GM19238 (cell line): ENCODE results near the gene WAPL.
"Not testable (repeated sequence)": the region's sequence is repeated elsewhere in the genome, so short reads cannot be mapped to it uniquely, and the experiment has no call there.

Experiments
- DNase-seq: peaks from one replicate; pipeline ENCODE4 v3.0.0; 2011; ENCODE audit warnings: low spot score; ENCODE audit not compliant: insufficient read length

The WAPL gene, protein sequence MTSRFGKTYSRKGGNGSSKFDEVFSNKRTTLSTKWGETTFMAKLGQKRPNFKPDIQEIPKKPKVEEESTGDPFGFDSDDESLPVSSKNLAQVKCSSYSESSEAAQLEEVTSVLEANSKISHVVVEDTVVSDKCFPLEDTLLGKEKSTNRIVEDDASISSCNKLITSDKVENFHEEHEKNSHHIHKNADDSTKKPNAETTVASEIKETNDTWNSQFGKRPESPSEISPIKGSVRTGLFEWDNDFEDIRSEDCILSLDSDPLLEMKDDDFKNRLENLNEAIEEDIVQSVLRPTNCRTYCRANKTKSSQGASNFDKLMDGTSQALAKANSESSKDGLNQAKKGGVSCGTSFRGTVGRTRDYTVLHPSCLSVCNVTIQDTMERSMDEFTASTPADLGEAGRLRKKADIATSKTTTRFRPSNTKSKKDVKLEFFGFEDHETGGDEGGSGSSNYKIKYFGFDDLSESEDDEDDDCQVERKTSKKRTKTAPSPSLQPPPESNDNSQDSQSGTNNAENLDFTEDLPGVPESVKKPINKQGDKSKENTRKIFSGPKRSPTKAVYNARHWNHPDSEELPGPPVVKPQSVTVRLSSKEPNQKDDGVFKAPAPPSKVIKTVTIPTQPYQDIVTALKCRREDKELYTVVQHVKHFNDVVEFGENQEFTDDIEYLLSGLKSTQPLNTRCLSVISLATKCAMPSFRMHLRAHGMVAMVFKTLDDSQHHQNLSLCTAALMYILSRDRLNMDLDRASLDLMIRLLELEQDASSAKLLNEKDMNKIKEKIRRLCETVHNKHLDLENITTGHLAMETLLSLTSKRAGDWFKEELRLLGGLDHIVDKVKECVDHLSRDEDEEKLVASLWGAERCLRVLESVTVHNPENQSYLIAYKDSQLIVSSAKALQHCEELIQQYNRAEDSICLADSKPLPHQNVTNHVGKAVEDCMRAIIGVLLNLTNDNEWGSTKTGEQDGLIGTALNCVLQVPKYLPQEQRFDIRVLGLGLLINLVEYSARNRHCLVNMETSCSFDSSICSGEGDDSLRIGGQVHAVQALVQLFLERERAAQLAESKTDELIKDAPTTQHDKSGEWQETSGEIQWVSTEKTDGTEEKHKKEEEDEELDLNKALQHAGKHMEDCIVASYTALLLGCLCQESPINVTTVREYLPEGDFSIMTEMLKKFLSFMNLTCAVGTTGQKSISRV (N-terminal part only)

DNA sequence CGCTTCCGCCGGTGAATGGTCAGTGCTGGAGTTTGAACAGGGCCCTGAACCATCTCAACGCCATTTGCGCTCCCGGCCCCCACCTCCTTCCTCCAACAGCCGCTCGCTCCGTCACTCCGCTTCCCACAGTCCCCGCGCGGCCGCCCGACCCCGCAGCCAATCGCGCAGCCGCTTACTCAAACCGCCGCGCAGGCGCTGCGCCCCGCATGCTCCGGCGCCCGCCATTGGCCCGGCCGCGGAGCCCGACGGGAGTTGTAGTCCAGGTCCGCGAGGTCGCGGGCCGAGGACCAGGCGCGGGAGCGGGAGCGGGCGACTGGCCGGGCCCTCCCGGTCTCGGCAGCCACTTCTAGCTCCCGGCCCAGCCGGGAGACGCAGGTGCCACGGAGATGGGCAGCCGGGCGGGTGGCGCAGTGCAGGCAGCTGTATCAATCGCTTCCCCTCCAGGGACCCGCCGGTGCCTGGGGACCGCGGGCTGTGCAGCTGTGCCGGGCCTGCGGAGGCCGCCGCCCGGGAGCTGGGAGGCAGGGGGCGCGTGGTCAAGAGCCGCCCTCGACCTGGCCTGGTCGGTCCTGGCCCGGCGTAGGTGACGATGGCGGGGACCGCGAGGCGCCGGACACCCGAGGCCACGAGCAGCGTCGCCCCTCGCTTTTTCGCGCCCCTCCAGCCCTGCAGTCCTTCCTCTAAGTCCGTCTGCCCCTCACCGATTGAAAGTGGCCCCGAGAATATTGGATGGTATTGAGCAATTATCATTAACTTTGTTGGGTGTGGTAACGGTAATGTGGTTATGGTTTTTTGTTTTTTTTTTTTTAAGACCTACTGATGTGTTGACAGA is at the start of gene WAPL:
Gene WAPL, minus strand, starts transcription at position 115 of the 832 bp plus-strand sequence. CDS start 3,723 bp downstream, outside the sequence.
- DNase-seq: peak; percentile 97

DNA sequence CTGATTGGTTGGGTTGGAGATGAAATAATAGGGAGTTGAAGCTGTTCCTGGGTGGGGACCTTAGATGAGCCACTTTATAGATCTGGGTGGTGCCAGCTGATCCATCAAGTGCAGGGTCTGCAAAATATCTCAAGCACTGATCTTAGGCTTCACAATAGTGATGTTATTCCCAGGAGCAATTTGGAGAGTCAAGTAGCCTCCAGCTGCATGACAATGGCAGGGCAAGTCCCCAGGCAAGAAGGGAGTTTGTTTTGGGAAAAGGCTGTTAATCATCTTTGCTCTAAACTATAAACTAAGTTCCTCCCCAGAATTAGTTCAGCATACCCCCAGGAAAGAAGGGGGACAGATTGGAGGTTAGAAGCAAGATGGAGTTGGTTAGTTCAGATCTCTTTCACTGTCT is 47.7 kb upstream of the WAPL start:
- no peak for DNase-seq

DNA sequence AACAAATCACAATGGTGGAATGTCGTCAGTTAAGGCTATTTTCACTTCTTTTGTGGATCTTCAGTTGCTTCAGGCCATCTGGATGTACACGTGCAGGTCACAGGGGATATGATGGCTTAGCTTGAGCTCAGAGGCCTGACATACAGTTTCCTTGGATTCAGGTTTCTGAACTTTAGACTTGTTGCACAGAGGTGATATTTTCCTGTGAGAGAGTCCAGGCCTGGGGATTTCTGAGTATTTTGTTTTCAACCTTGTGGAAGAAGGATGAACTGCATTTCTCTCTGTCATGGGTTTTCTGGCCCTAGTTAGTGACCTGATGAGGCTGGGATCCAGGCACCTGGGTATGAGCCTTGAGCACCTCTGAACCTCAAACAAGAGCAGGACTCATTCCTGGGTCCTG is 44.9 kb upstream of the WAPL start:
- not testable (repeated sequence) for DNase-seq

DNA sequence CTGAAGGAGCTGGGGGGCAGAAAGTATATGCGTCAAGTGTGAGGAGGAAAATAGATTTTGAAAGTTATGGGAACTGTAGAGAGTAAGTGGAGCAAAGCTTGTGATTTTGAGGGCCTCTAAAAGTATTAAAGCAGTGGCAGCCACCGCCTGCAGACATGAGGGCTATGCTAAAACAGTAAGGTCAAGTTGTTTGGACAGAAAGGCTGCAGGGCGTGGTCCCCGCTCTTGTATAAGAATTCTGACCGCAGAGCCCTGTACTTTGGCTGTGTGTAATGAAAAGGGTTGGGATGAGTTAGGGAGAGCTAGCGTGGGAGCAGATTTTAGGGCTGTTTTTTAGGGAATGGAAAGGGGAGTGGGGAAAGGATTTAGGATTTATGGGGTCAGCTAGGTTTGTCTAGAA is 41.7 kb upstream of the WAPL start:
- not testable (repeated sequence) for DNase-seq

DNA sequence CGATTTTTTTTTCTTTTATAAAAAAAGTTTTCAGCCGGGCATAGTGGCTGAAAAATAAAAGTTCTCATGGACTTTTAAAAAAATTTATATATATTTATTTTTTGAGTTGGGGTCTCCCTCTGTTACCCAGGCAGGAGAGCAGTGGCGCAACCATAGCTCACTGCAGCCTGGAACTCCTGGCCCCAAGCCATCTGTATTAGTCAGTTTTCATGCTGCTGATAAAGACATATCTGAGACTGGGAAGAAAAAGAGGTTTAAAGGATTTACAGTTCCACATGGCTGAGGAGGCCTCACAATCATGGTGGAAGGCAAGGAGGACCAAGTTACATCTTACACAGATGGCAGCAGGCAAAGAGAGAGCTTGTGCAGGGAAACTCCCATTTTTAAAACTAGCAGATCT is 37.1 kb upstream of the WAPL start:
- DNase-seq: not testable (repeated sequence)

DNA sequence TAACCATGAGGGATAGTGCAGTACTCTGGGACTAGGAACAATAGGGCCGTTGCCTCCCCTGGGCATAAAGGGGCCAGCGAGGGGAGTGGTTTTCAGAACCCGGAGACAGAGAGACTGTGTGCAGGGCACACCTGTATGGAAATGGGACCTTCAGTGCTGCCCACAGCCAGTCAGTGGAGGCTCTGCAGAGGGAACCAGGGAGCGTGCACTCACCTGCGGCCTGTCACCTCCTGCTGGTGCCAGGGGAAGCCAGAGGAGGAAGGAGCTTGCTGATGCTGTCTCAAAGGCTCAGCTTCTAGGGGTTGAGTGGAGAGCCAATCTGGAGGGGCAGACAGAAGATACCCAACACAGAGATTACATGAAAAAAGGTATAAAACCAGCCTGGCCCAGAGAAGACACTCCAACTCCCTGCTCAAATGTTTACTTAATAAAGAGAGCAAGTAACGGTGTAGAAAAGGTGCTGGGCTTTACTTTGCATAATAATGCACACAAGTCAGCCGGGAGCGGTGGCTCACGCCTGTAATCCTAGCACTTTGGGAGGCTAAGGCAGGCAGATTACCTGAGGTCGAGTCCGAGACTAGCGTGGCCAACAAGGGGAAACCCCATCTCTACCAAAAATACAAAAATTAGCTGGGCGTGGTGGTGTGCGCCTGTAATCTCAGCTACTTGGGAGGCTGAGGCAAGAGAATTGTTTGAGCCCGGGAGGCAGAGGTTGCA is 35.5 kb upstream of the WAPL start:
- no peak for DNase-seq

DNA sequence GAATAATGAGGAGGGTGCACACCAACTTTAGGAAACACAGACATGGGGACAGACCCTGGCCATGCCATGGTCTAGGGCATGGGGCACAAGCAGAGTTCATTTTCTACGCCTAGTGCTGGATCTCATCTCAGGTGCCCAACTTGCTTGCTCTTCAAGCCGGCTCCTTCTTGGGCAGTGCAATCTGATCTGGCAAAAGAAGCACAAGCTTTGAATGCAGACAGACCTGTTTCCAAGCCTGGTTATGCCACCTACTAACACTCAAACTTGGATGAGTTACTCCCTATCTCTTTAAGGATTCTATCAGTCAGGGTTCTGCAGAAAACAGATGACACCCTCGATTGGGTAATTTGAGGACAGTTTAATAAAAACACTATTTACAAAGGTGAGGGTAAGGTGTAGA is 34.9 kb upstream of the WAPL start:
- DNase-seq: no peak

DNA sequence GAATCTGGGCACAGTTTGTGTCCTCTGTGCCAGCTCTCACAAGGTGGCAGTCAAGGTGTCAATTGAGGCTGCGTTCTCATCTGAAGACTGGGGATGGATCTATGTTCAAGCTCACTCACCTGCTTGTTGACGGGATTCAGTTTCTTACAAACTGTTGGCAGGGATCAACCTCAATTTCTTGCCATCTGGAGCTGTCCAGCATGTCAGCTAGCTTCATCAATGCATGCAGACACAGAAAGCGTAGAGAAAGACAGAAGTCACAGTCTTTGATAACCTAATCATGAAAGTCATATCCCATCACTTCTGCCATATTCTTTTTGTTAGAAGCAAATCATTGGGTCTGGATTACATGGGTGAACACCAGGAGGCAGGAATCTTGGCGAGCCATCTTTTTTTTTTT is 32.0 kb upstream of the WAPL start:
- no peak for DNase-seq

DNA sequence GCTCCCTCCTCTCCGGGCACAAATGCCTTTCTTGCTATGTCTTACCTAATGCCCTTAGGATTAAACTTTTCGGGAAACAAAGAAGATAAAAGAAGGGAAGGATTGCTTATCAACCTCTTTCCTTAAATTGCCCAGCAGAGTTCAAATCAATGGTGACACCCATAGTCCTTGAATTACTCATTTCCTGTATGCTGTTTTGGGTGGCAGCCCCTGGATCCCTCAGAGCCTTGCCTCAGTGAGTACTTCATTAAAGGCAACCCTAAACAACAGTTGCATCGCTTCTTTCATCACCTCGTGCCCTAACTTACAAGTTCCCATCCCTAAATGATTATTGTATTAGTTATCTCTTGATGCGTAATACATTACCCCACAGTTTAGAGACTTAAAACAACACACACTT is 31.6 kb upstream of the WAPL start:
- no peak for DNase-seq

DNA sequence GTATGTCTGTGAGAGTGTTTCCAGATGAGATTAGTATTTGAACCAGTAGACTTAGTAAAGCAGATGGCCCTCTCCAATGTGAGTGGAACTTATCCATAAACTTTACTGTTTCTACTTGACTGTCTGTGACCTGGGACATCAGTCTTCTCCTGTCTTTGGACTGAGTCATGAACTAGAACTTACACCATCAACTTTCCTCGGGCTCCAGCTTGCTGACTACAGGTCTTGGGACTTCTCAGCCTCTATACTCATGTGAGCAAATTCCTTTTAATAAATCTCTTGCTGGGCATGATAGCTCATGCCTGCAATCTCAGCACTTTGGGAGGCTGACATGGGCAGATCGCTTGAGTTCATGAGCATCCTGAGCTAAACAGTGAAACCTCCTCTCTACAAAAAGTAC is 25.7 kb upstream of the WAPL start:
- no peak for DNase-seq

DNA sequence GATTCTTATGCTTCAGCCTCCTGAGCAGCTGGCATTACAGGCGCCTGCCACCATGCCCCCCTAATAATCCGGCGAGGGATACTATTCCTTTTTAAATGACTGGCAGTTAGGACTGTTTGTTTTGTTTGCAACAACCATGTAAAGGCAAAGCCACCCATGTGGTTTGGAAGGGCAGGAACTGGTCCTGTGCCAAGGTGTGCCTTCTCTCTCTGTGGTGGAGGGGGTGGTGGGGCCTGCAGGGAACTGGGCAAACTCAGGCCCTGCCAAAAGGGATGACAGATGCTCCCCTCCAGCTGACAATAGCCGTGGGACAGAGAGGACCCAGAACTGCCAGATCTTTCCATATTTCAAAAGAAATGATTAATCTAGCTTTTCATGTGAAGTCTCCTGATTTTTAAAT is 23.5 kb upstream of the WAPL start:
- DNase-seq: no peak

DNA sequence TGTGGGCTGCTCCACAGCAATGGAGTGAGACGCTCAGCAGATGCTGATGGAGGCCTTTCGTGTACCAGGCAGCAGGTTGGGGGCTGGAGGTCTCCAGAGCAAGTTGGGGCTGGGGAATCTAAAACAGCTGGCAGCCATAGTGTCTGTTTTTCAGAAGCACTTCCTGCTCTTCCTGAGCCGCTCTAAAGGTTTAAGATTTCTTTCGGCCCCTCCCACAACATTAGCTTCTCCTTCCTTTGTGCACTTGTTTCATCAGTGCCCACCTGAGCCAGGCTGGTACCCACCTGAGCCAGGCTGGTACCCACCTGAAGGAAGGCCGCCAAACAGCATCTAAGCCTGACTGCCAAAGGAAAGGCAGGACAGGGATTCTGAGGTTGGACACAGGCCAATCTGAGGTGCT is 18.4 kb upstream of the WAPL start:
- no peak for DNase-seq

DNA sequence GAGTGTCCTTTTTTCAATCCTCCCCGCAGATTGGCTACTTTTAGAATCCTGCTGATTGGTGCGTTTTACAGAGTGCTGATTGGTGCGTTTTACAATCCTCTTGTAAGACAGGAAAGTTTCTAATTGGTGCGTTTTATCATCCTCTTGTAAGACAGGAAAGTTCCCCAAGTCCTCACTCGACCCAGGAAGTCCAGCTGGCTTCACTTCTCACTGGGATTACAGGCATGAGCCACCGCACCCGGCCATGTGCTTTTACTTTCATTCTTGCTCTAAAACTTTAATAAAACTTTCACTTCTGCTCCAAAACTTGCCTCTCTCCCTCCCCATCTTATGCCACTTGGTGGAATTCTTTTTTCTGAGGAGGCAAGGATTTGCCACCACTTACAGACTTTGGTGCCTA is 17.0 kb upstream of the WAPL start:
- DNase-seq: no peak

DNA sequence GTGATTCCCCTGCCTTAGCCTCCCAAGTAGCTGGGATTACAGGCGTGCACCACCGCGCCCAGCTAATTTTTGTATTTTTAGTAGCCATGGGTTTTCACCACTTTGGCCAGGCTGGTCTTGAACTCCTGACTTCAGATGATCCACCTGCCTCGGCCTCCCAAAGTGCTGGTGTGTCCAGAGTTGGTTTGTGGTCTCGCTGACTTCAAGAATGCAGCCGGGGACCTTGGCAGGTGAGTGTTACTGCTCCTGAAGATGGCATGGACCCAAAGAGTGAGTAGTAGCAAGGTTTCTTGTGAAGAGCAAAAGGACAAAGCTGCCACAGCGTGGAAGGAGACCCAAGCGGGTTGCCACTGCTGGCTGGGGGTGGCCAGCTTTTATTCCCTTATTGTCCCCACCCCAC is 16.4 kb upstream of the WAPL start:
- not testable (repeated sequence) for DNase-seq

DNA sequence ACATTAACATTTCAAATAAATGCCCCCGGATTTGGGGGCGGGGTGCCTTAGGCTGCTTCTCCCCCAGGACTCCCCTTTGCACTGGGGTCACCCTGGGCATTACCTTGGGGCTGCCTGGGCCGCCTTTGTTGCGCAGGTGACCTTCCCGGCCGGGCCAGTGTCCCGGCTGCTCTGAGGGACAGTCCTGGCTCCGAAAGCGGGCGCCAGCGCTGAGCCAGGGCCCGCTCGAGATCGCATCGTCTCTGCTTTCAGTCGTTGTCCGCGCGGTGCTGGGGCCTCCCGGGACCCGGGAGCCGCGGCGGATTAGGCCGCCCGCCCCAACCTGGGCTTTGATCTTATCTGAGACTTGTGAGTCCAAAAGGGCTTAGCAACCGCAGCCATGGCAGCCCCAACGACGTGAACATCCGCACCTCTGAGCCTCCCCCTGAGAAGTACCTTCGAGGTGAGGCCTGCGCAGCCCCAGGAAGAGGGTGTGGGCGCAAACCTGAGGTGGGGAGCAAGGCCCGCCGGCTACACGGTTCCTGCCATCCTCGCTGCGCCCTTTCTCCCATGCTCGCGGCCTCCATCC is 14.8 kb upstream of the WAPL start:
- no peak for DNase-seq

DNA sequence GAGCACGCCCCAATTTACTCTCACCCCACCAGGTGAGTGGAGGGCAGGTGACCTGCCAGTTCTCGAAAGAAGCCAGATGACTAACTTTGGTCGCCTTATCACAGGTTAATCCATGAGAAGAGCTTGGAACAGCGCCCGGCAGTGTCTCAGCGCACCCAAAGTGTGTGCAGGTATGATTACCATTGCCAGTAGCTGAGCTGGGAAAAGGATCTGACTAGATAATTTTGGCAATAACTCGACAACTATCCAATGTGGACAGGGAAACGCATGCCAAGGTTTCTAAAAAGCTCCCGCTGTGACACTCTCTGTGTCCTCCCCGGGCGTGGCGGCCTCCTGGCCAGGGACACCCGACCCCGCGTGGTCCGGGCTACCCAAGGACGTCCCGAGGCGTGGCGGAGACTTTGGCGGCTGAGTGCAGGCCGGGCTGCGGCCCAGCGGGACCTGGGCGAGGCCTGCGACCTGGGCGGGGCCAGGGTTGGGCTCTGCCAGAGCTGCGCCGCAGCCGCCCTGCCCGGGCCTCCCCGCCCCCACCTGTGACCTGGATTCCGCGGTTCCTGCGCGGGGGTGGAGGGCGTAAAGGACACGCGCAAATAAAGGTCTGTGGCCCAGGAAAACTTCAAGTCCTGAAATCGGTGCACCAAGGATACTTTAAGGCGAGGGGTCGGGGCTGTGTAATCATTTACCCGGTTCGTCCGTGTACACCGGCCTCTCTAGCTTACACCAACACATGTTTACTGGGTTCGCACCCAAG is 13.7 kb upstream of the WAPL start:
- no peak for DNase-seq

DNA sequence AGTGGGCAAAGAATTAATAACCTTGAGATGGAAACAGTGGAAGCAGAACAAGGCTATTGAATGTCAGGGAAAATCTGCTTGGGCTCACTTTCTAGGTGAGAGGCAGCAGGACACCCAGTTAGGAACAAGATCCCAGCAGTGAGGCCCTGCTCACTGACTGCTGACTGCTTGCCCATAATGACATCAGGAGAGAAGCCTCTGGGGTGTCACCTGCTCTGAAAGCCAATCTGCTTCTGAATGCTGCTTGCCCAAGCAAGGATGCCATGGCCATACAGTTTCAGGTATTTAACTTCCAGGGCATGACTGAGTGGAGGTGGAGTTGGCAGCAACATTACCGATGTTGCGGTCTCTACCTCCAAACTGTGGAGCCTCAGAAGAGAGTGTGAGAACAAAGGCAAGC is 11.7 kb upstream of the WAPL start:
- DNase-seq: no peak

DNA sequence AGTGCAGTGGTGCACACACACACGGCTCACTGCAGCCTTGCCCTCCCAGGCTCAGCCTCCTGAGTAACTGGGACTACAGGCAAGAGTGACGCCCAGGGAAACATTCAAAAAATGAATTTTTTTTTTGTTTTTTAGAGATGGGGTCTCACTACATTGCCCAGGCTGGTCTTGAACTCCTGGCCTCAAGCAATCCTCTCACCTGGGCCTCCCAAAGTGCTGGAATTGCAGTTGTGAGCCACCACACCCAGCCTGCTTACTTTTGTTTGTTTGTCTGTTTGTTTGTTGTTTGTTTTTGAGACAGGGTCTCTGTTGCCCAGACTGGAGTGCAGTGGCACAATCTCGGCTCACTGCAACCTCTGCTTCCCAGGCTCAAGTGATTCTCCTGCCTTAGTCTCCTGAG is 7.1 kb upstream of the WAPL start:
- DNase-seq: not testable (repeated sequence)

DNA sequence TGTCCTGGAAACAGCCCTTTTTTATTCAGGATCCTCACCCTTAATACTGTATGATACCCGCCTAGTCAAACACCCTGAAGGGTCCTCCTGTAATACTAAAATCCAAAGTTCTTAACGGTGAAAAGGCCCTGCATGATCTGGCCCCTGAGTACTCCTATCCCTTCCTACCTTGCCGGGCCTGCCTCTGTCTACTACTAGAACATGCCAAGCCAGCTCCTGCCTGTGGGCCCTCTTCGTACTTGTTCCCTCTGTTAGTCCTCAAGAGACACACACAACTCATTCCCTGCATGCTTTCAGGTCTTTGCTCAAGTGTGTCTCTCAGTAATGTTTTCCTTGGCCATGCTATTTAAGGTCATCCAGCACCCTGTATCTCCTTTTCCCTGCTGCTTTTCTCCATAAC is 5.0 kb upstream of the WAPL start:
- DNase-seq: no peak
